ENCODE data around the gene INAVA. TPM values are rescaled to one million over a fixed set of nuclear protein-coding genes. Genes with fewer than 3 reads are reported as not detected.

The INAVA gene
- total and polyA plus RNA-seq, 2 experiments from 2014 or later, result 25.3 to 43.9 TPM

DNA sequence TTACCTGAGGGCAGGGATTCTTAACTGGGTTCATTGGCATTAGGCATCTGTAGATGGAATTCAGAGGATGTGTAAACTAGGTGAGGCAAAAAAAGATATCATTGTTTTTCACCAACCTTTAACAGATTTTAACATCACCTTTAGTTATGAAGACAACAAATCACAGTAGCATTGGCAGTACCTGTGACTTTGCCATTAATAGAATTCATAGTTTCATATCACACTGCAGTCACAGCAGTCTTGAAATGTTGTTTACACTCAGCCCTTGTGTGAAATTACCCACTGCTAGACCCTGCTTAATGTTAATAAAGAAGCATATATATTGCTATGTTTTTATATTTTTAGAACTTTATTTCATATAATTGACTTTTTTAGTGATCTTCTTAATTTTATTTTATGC lies 1.7 kb upstream of the INAVA start:
- TF ChIP-seq NANOG (IDR thresholded peaks at IDR 0.05; ENCODE audit: borderline replicate concordance) (no peak), JUNB (IDR thresholded peaks at IDR 0.05; ENCODE audit: unreplicated experiment) (no peak), POLR2AphosphoS5 (IDR thresholded peaks at IDR 0.05; ENCODE audit: low read depth) (no peak), ZNF331 (CRISPR knock-in tag; IDR thresholded peaks at IDR 0.05; ENCODE audit: low read depth) (no peak), EZH2phosphoT487 (IDR thresholded peaks at IDR 0.05; ENCODE audit: unreplicated experiment) (no peak), ZNF114 (CRISPR knock-in tag; IDR thresholded peaks at IDR 0.05) (no peak), STAT1 (IDR thresholded peaks at IDR 0.05; ENCODE audit: unreplicated experiment) (no peak), EZH2 (IDR thresholded peaks at IDR 0.05; ENCODE audit: low read depth, unreplicated experiment) (no peak), CREB1 (CRISPR knock-in tag; IDR thresholded peaks at IDR 0.05; ENCODE audit: low read depth) (no peak)
- TF ChIP-seq, protein P1, sequence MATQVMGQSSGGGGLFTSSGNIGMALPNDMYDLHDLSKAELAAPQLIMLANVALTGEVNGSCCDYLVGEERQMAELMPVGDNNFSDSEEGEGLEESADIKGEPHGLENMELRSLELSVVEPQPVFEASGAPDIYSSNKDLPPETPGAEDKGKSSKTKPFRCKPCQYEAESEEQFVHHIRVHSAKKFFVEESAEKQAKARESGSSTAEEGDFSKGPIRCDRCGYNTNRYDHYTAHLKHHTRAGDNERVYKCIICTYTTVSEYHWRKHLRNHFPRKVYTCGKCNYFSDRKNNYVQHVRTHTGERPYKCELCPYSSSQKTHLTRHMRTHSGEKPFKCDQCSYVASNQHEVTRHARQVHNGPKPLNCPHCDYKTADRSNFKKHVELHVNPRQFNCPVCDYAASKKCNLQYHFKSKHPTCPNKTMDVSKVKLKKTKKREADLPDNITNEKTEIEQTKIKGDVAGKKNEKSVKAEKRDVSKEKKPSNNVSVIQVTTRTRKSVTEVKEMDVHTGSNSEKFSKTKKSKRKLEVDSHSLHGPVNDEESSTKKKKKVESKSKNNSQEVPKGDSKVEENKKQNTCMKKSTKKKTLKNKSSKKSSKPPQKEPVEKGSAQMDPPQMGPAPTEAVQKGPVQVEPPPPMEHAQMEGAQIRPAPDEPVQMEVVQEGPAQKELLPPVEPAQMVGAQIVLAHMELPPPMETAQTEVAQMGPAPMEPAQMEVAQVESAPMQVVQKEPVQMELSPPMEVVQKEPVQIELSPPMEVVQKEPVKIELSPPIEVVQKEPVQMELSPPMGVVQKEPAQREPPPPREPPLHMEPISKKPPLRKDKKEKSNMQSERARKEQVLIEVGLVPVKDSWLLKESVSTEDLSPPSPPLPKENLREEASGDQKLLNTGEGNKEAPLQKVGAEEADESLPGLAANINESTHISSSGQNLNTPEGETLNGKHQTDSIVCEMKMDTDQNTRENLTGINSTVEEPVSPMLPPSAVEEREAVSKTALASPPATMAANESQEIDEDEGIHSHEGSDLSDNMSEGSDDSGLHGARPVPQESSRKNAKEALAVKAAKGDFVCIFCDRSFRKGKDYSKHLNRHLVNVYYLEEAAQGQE (IDR thresholded peaks at IDR 0.05; ENCODE audit: unreplicated experiment), result no peak
- TF ChIP-seq, protein P2, sequence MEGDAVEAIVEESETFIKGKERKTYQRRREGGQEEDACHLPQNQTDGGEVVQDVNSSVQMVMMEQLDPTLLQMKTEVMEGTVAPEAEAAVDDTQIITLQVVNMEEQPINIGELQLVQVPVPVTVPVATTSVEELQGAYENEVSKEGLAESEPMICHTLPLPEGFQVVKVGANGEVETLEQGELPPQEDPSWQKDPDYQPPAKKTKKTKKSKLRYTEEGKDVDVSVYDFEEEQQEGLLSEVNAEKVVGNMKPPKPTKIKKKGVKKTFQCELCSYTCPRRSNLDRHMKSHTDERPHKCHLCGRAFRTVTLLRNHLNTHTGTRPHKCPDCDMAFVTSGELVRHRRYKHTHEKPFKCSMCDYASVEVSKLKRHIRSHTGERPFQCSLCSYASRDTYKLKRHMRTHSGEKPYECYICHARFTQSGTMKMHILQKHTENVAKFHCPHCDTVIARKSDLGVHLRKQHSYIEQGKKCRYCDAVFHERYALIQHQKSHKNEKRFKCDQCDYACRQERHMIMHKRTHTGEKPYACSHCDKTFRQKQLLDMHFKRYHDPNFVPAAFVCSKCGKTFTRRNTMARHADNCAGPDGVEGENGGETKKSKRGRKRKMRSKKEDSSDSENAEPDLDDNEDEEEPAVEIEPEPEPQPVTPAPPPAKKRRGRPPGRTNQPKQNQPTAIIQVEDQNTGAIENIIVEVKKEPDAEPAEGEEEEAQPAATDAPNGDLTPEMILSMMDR (conservative IDR thresholded peaks at IDR 0.05; ENCODE audit: low read depth in 2 of 2), result no peak
- TF ChIP-seq, protein P3, sequence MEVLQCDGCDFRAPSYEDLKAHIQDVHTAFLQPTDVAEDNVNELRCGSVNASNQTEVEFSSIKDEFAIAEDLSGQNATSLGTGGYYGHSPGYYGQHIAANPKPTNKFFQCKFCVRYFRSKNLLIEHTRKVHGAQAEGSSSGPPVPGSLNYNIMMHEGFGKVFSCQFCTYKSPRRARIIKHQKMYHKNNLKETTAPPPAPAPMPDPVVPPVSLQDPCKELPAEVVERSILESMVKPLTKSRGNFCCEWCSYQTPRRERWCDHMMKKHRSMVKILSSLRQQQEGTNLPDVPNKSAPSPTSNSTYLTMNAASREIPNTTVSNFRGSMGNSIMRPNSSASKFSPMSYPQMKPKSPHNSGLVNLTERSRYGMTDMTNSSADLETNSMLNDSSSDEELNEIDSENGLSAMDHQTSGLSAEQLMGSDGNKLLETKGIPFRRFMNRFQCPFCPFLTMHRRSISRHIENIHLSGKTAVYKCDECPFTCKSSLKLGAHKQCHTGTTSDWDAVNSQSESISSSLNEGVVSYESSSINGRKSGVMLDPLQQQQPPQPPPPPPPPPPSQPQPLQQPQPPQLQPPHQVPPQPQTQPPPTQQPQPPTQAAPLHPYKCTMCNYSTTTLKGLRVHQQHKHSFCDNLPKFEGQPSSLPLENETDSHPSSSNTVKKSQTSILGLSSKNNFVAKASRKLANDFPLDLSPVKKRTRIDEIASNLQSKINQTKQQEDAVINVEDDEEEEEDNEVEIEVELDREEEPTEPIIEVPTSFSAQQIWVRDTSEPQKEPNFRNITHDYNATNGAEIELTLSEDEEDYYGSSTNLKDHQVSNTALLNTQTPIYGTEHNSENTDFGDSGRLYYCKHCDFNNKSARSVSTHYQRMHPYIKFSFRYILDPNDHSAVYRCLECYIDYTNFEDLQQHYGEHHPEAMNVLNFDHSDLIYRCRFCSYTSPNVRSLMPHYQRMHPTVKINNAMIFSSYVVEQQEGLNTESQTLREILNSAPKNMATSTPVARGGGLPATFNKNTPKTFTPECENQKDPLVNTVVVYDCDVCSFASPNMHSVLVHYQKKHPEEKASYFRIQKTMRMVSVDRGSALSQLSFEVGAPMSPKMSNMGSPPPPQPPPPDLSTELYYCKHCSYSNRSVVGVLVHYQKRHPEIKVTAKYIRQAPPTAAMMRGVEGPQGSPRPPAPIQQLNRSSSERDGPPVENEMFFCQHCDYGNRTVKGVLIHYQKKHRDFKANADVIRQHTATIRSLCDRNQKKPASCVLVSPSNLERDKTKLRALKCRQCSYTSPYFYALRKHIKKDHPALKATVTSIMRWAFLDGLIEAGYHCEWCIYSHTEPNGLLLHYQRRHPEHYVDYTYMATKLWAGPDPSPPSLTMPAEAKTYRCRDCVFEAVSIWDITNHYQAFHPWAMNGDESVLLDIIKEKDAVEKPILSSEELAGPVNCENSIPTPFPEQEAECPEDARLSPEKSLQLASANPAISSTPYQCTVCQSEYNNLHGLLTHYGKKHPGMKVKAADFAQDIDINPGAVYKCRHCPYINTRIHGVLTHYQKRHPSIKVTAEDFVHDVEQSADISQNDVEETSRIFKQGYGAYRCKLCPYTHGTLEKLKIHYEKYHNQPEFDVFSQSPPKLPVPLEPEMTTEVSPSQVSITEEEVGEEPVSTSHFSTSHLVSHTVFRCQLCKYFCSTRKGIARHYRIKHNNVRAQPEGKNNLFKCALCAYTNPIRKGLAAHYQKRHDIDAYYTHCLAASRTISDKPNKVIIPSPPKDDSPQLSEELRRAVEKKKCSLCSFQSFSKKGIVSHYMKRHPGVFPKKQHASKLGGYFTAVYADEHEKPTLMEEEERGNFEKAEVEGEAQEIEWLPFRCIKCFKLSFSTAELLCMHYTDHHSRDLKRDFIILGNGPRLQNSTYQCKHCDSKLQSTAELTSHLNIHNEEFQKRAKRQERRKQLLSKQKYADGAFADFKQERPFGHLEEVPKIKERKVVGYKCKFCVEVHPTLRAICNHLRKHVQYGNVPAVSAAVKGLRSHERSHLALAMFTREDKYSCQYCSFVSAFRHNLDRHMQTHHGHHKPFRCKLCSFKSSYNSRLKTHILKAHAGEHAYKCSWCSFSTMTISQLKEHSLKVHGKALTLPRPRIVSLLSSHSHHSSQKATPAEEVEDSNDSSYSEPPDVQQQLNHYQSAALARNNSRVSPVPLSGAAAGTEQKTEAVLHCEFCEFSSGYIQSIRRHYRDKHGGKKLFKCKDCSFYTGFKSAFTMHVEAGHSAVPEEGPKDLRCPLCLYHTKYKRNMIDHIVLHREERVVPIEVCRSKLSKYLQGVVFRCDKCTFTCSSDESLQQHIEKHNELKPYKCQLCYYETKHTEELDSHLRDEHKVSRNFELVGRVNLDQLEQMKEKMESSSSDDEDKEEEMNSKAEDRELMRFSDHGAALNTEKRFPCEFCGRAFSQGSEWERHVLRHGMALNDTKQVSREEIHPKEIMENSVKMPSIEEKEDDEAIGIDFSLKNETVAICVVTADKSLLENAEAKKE (CRISPR knock-in tag; IDR thresholded peaks at IDR 0.05), result no peak
- TF ChIP-seq, protein P4, sequence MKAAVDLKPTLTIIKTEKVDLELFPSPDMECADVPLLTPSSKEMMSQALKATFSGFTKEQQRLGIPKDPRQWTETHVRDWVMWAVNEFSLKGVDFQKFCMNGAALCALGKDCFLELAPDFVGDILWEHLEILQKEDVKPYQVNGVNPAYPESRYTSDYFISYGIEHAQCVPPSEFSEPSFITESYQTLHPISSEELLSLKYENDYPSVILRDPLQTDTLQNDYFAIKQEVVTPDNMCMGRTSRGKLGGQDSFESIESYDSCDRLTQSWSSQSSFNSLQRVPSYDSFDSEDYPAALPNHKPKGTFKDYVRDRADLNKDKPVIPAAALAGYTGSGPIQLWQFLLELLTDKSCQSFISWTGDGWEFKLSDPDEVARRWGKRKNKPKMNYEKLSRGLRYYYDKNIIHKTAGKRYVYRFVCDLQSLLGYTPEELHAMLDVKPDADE (IDR thresholded peaks at IDR 0.05), result no peak
- Histone ChIP-seq H3K4me1 (ENCODE audit: insufficient read depth) (peaks cover 62% of the 10 kb centered on the region), H2AFZ (no peak overlapping the region), H3K4me2 (peak overlapping the region; percentile 95), H3K27ac (ENCODE audit: low read depth) (peak overlapping the region; percentile 99), H3K79me2 (replicated peaks; ENCODE audit: insufficient read depth) (peaks cover 61% of the 10 kb centered on the region), H4K20me1 (replicated peaks; ENCODE audit: insufficient read depth) (no peaks in the 10 kb centered on the region; the same call in none of the 2 replicates), H3K27me3 (ENCODE audit: insufficient read depth) (no peaks in the 10 kb centered on the region), H3K4me3 (peak overlapping the region; percentile 74), H3F3A (replicated peaks; ENCODE audit: low read depth) (0 out of 2 replicates have a peak, but pooled peaks cover 8% of the 10 kb centered on the region), H3K36me3 (ENCODE audit: insufficient read depth) (no peaks in the 10 kb centered on the region), H3K9me2 (ENCODE audit: insufficient read depth) (no peaks in the 10 kb centered on the region)
- Mint-ChIP-seq H3K27me3 (ENCODE audit: insufficient read depth, low read depth, poor library complexity) (peaks cover 34% of the 10 kb centered on the region), H3K4me1 (peaks cover 74% of the 10 kb centered on the region), H3K4me3 (peak overlapping the region; percentile 85), H3K27ac (peak overlapping the region; percentile 95), H3K9me3 (no peaks in the 10 kb centered on the region; the same call in 2 of the 3 replicates), H3K36me3 (ENCODE audit: low read depth) (peaks cover 12% of the 10 kb centered on the region)
- no peak for DNase-seq (ENCODE audit: low spot score)
- no peak for ATAC-seq
